Measurements from ENCODE around the gene PIWIL1.

The PIWIL1 gene

GRCh38 chr12:130337488-130338303 lies at the start of gene PIWIL1:
TSS of gene PIWIL1 (plus strand) at chr12:130337887. CDS start at chr12:130342592, 4,705 bp downstream.
- no peak for DNase-seq (ENCODE audit: low read depth in 2 of 2, low spot score in 1 of 2)

GRCh38 chr12:130288206-130288605 lies 49.5 kb upstream of the PIWIL1 start:
- no peak for DNase-seq (ENCODE audit: low read depth in 2 of 2, low spot score in 1 of 2)

- DNase-seq (ENCODE audit: low read depth in 2 of 2, low spot score in 1 of 2) = no peak
Measured at GRCh38 chr12:130288691-130289090, 49.0 kb upstream of the PIWIL1 start.

GRCh38 chr12:130290114-130290513 lies 47.6 kb upstream of the PIWIL1 start:
- no peak for DNase-seq (ENCODE audit: low read depth in 2 of 2, low spot score in 1 of 2)

GRCh38 chr12:130298322-130299021 lies 39.2 kb upstream of the PIWIL1 start:
- DNase-seq (ENCODE audit: low read depth in 2 of 2, low spot score in 1 of 2) = no peak

GRCh38 chr12:130299574-130299973 lies 38.1 kb upstream of the PIWIL1 start:
- DNase-seq (ENCODE audit: low read depth in 2 of 2, low spot score in 1 of 2) = no peak

GRCh38 chr12:130300090-130300489 lies 37.6 kb upstream of the PIWIL1 start:
- no peak for DNase-seq (ENCODE audit: low read depth in 2 of 2, low spot score in 1 of 2)

GRCh38 chr12:130300737-130301535 lies 36.8 kb upstream of the PIWIL1 start:
- DNase-seq (ENCODE audit: low read depth in 2 of 2, low spot score in 1 of 2) = no peak

GRCh38 chr12:130301559-130301958 lies 36.1 kb upstream of the PIWIL1 start:
- no peak for DNase-seq (ENCODE audit: low read depth in 2 of 2, low spot score in 1 of 2)

DNA sequence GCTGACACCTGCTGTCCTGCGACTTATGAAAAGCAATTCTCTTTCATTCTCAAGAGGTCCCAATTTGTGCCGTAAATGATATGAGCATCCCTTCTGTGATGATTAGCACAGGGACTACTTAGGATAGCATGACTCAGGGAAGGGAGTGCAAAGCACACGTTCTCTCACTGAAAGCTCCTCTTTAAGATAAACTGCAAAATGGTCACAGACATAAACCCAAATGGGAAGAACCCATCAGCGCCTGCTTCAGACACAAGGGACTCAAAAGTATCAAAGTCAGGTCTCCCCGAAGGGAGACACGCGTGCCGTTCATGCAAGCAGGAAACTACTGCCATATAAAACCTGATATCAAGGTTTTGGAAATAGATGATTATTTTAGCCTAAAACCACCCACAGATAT lies 33.9 kb upstream of the PIWIL1 start:
- DNase-seq (ENCODE audit: low read depth in 2 of 2, low spot score in 1 of 2) = no peak

DNA sequence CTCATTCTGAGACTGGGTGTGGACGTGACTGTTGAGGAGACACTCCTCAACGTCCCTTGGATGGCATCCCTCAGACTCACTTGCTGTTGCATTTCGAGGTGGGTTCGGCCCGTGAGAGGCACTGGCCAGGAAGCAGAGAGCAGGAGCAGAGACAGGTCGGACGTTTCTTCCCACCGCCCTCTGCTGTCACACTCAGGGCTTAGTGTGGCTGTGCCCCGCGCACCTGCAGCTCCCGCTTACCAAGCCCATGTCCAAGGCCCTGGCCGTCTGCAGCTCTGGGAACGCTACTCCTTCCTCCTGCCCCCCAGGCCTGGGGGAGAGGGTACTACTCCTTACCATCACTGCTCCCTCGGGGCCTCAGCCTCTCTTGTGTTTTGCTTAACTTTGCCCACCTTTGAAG lies 29.8 kb upstream of the PIWIL1 start:
- no peak for DNase-seq (ENCODE audit: low read depth in 2 of 2, low spot score in 1 of 2)

DNA sequence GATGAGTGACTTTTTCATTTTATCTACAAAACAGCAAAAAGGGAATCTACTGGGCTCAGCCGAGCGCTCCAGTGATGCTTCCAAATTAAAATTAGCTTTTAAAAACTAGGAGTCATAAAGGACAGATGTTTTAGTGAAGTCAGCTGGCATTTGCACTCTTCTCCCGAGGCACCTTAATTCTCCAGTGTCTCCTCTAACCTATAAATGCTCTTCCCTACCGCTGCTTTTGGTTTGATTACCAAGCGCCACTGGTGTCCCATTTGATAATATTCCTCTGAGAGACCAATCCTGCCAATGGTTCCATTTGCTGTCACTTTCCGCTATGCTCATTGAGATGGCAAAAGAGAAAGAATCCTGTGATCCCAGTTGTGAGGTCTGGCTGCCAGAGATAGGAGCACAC lies 29.3 kb upstream of the PIWIL1 start:
- DNase-seq (ENCODE audit: low read depth in 2 of 2, low spot score in 1 of 2) = no peak

GRCh38 chr12:130316251-130316650 lies 21.4 kb upstream of the PIWIL1 start:
- no peak for DNase-seq (ENCODE audit: low read depth in 2 of 2, low spot score in 1 of 2)

DNA sequence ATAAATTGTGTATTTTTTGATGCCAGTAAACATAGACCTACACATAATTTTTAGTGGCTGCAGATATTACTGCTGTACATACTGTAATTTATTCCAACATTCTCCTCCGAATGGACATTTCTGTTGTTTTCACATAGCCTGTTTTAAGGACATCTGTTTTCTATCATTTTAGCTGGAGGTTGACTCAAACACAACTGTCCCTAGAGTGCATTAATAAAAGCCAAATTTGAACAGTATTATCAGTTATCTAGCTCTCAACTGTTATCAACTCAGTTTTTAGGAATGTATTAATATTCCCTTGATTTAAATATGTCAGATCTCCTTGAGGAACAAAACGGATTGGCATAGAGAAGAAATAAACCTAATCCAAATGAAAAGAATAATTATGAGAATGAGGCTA lies 17.2 kb upstream of the PIWIL1 start:
- DNase-seq (ENCODE audit: low read depth in 2 of 2, low spot score in 1 of 2) = no peak

- no peak for DNase-seq (ENCODE audit: low read depth in 2 of 2, low spot score in 1 of 2)
Measured at GRCh38 chr12:130322263-130322662, 15.4 kb upstream of the PIWIL1 start.

DNA sequence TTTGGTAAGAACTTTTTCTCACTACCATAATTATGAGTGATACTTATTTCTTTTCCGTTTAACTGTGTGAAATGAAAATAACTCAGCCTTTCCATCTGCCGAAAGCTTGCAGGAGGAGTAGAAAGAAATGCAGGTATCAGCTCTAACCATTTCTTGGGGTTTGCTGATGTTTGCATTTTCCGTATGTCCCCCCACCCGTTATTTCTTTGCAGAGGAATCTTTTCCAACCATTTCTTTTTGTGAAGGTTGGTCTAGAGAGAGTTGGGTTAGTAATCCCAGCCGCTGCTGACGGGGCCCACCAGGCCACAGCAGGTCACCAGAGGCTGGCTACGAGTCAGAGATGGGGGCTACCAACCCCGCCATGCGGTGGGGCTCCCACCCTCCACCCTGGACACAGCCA lies 7.0 kb upstream of the PIWIL1 start:
- DNase-seq (ENCODE audit: low read depth in 2 of 2, low spot score in 1 of 2) = no peak

DNA sequence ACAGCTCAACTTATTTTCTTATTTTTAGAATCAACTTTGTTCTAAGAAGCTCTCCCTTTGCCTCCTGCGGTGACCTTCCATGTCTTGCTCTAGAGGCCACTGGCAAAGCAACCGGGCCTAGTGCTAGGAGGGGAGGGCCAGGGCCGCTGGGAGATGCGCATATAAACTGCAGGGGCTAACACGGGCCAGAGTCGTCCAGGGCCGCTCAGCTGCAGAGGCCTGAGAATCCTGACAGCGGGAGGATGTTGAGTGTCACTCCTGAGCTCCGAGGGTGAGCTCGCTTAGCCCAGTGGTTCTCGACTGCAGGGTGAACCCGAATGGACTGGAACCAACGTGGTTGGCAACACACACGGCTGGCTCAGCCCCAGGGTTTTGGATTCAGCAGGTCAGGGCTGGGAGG lies 6.5 kb upstream of the PIWIL1 start:
- no peak for DNase-seq (ENCODE audit: low read depth in 2 of 2, low spot score in 1 of 2)

DNA sequence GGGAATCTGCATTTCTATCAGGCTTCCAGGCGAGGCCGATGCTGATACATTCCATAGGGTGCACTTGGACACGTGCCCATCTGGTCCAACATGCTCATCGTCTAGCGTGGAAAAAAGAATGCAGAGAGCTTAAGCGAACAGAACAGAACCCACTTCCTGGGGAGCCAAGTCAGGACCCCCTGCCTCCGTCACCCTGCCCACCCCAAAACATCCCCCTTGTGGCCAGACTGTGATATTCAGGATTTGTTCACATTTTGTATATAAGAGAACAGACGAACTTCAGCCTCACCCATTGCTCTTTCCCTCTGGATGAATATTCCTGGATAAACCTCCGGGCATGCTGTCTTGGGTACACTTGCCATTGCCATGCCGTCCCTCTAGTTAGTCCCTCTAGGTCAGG lies 4.3 kb upstream of the PIWIL1 start:
- no peak for DNase-seq (ENCODE audit: low read depth in 2 of 2, low spot score in 1 of 2)

DNA sequence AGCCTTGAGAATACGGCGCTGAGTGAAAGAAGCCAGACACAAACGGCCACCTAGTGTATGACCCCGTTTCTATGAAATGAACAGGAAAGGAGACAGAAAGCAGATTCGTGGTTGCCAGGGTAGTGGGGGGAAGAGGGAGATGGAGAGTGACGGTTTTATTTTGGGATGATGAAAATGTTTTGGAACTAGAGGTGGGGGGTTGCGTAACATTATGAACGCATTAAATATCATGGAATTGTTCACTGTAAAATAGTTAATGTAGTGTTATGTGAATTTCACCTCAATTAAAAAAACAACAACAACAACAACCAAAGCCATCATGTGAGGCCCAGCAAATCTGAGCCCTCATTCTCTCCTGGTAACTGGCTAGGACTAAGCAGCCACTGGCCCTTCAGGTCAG lies 3.3 kb upstream of the PIWIL1 start:
- no peak for DNase-seq (ENCODE audit: low read depth in 2 of 2, low spot score in 1 of 2)

GRCh38 chr12:130334937-130335336 lies 2.8 kb upstream of the PIWIL1 start:
- DNase-seq (ENCODE audit: low read depth in 2 of 2, low spot score in 1 of 2) = no peak

- DNase-seq (ENCODE audit: low read depth in 2 of 2, low spot score in 1 of 2) = no peak
Measured at GRCh38 chr12:130335517-130336392, 1.9 kb upstream of the PIWIL1 start.
